Measurements from ENCODE around the gene PFN3. TPM values are rescaled to one million over a fixed set of nuclear protein-coding genes. Genes with fewer than 3 reads are reported as not detected.
"Not testable (repeated sequence)": the region's sequence is repeated elsewhere in the genome, so short reads cannot be mapped to it uniquely, and the experiment has no call there.

The PFN3 gene
- total RNA-seq, 1 experiment from 2014 or later, result not detected

- Histone ChIP-seq H3K27ac (peak overlapping the region; percentile 85), H3K36me3 (peaks cover 29% of the 10 kb centered on the region), H3K4me3 (peak overlapping the region; percentile 44), H3K27me3 (replicated peaks) (no peaks in the 10 kb centered on the region), H3K4me1 (replicated peaks) (peaks cover 21% of the 10 kb centered on the region), H3K9me3 (replicated peaks) (no peaks in the 10 kb centered on the region)
- peak; percentile 100 for DNase-seq (ENCODE audit: low read depth in 1 of 2, low spot score in 2 of 2)
Measured at GRCh38 chr5:177425801-177426565, 25.5 kb upstream of the PFN3 start.

GRCh38 chr5:177425196-177425800, 24.8 kb upstream of the PFN3 start:
- Histone ChIP-seq H3K9me3 (replicated peaks) (no peaks in the 10 kb centered on the region), H3K4me3 (peak overlapping the region; percentile 44), H3K27ac (peak overlapping the region; percentile 85), H3K27me3 (replicated peaks) (no peaks in the 10 kb centered on the region), H3K4me1 (replicated peaks) (peaks cover 21% of the 10 kb centered on the region), H3K36me3 (peaks cover 22% of the 10 kb centered on the region)
- DNase-seq (ENCODE audit: low read depth in 1 of 2, low spot score in 2 of 2), result no peak

GRCh38 chr5:177423671-177424070, 23.2 kb upstream of the PFN3 start:
- H3K4me3 ChIP-seq, result no peak overlapping the region
- peaks cover 21% of the 10 kb centered on the region for H3K4me1 ChIP-seq (replicated peaks)
- H3K27ac ChIP-seq, result no peak overlapping the region
- no peaks in the 10 kb centered on the region for H3K9me3 ChIP-seq (replicated peaks)
- no peaks in the 10 kb centered on the region for H3K27me3 ChIP-seq (replicated peaks)
- peaks cover 17% of the 10 kb centered on the region for H3K36me3 ChIP-seq
- no peak for DNase-seq (ENCODE audit: low read depth in 1 of 2, low spot score in 2 of 2)

DNA sequence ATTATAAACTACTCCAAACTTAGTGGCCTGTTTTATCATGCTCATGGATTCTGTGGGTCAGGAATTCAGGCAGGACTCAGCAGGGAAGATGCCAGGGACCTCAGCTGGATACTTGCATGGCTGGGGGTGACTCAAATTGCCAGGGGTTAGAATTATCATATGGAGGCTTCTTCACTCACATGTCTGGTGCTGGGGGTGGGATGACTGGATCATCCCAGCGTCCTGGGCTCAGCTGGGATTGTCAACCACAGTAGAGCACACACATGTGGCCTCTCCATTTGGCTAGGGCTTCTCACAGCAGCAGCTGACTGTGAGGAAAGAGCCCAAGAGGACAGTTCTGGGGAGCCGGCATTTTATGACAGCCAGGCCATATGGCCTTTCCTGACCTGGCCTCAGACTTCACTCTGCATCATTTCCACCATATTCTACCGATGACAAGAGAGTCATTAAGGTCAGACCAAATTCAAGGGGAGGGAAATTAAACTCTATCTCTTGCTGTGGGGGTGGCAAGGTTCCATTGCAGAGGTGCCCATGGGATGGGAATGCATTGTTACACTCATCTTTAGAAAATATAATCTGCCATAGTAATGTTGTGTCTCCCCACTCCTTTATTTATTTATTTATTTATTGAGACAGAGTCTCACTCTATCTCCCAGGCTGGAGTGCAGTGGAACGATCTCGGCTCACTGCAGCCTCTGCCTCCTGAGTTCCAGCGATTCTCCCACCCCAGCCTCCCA, 20.8 kb upstream of the PFN3 start:
- no peaks in the 10 kb centered on the region for H3K27me3 ChIP-seq (replicated peaks)
- DNase-seq (ENCODE audit: low read depth in 1 of 2, low spot score in 2 of 2), result no peak
- H3K27ac ChIP-seq, result no peak overlapping the region

DNA sequence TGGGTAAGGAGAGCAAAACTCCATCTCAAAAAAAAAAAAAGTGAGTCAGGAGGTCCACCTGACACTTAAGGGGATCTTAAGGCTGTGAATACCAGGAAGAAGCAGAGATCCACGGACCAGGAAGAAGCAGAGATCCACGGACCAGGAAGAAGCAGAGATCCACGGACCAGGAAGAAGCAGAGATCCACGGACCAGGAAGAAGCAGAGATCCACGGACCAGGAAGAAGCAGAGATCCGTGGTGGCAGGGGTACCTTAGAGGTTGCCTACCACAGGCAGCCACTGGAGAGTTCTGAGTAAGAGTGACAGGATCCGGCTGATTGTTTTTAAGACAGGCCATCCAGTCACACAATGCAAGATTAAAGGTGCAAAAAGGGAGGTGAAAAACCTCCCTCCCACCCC, 20.0 kb upstream of the PFN3 start:
- H3K27me3 ChIP-seq (replicated peaks), result not testable (repeated sequence)

More for the DNA sequence above, 20.8 kb upstream of the PFN3 start:
- Histone ChIP-seq H3K9me3 (replicated peaks) (no peaks in the 10 kb centered on the region), H3K4me3 (no peak overlapping the region), H3K36me3 (no peaks in the 10 kb centered on the region), H3K4me1 (replicated peaks) (peaks cover 8% of the 10 kb centered on the region)

DNA sequence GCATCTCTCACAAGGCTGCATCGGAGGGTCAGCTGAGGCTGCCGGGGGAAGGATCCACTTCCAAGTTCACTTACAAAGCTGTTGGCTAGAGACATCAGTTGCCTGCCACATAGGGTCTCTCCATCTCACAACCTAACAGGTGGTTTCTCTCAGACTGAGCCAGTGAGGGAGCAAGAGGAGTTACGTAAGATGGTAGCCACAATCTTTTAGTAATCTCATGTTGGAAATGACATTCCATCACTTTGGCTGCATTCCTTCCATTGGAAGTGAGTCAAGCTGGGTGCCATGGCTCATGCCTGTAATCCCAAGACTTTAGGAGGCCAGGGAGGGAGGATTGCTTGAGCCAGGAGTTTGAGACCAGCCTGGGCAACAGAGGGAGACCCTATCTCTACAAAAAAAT, 18.6 kb upstream of the PFN3 start:
- no peaks in the 10 kb centered on the region for H3K27me3 ChIP-seq (replicated peaks)
- no peaks in the 10 kb centered on the region for H3K9me3 ChIP-seq (replicated peaks)
- DNase-seq (ENCODE audit: low read depth in 1 of 2, low spot score in 2 of 2), result no peak
- no peak overlapping the region for H3K4me3 ChIP-seq
- no peak overlapping the region for H3K27ac ChIP-seq
- no peaks in the 10 kb centered on the region for H3K36me3 ChIP-seq
- H3K4me1 ChIP-seq (replicated peaks), result no peaks in the 10 kb centered on the region

More for the DNA sequence above, 20.0 kb upstream of the PFN3 start:
- H3K4me3 ChIP-seq; H3K27ac ChIP-seq; H3K4me1 ChIP-seq (replicated peaks); DNase-seq (ENCODE audit: low read depth in 1 of 2, low spot score in 2 of 2); H3K36me3 ChIP-seq; H3K9me3 ChIP-seq (replicated peaks): not testable (repeated sequence)

- not testable (repeated sequence) for H3K9me3 ChIP-seq (replicated peaks); H3K27me3 ChIP-seq (replicated peaks); H3K4me3 ChIP-seq; H3K36me3 ChIP-seq; H3K4me1 ChIP-seq (replicated peaks); H3K27ac ChIP-seq; DNase-seq (ENCODE audit: low read depth in 1 of 2, low spot score in 2 of 2)
Measured at GRCh38 chr5:177417081-177417480, 16.6 kb upstream of the PFN3 start.

DNA sequence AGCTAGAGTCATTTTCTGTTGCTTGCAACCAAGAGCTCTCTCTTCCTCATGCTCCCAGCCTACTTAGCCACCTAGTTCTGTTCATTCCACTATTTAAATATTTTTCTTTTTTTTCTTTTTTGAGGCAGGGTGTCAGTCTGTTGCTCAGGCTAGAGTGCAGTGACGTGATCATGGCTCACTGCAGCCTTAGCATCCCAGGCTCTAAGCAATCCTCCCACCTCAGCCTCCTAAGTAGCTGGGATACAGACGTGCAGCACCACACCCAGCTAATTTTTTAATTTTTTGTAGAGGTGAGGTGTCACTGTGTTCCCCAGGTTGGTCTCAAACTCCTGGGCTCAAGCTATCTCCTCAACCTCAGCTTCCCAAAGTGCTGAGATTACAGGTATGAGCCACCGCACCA, 14.0 kb upstream of the PFN3 start:
- DNase-seq (ENCODE audit: low read depth in 1 of 2, low spot score in 2 of 2), result no peak
- H3K36me3 ChIP-seq, result no peaks in the 10 kb centered on the region
- H3K27me3 ChIP-seq (replicated peaks), result no peaks in the 10 kb centered on the region; the same call in 1 of the 2 replicates
- H3K4me1 ChIP-seq (replicated peaks), result no peaks in the 10 kb centered on the region
- H3K27ac ChIP-seq, result no peak overlapping the region
- no peaks in the 10 kb centered on the region for H3K9me3 ChIP-seq (replicated peaks)
- no peak overlapping the region for H3K4me3 ChIP-seq

GRCh38 chr5:177412603-177413233, 12.3 kb upstream of the PFN3 start:
- no peaks in the 10 kb centered on the region for H3K9me3 ChIP-seq (replicated peaks)
- no peaks in the 10 kb centered on the region; the same call in 1 of the 2 replicates for H3K27me3 ChIP-seq (replicated peaks)
- H3K27ac ChIP-seq, result no peak overlapping the region
- no peak for DNase-seq (ENCODE audit: low read depth in 1 of 2, low spot score in 2 of 2)
- no peaks in the 10 kb centered on the region for H3K36me3 ChIP-seq
- H3K4me3 ChIP-seq, result no peak overlapping the region
- H3K4me1 ChIP-seq (replicated peaks), result no peaks in the 10 kb centered on the region

DNA sequence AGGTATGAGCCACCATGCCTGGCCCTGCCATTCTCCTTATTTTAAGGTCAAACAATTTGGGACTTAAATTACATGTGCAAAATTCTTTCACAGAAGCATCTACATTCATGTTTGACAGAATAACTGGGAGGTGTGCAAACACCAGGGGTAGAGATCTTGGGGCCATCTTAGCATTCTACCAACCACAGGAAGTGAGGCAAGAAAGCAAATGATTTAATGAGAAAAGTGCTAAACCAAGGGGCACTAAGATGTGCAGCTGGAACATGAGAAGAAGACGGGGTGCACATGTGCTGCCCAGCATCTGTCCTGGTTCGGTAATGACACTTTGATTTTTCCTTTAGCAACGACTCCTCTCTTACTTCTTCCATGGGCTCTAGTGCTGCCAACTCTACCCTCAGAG, 10.1 kb upstream of the PFN3 start:
- H3K9me3 ChIP-seq (replicated peaks), result no peaks in the 10 kb centered on the region
- H3K4me3 ChIP-seq, result no peak overlapping the region
- peaks cover 2% of the 10 kb centered on the region; the same call in 1 of the 2 replicates for H3K27me3 ChIP-seq (replicated peaks)
- H3K27ac ChIP-seq, result no peak overlapping the region
- DNase-seq (ENCODE audit: low read depth in 1 of 2, low spot score in 2 of 2), result no peak
- no peaks in the 10 kb centered on the region for H3K4me1 ChIP-seq (replicated peaks)
- no peaks in the 10 kb centered on the region for H3K36me3 ChIP-seq

DNA sequence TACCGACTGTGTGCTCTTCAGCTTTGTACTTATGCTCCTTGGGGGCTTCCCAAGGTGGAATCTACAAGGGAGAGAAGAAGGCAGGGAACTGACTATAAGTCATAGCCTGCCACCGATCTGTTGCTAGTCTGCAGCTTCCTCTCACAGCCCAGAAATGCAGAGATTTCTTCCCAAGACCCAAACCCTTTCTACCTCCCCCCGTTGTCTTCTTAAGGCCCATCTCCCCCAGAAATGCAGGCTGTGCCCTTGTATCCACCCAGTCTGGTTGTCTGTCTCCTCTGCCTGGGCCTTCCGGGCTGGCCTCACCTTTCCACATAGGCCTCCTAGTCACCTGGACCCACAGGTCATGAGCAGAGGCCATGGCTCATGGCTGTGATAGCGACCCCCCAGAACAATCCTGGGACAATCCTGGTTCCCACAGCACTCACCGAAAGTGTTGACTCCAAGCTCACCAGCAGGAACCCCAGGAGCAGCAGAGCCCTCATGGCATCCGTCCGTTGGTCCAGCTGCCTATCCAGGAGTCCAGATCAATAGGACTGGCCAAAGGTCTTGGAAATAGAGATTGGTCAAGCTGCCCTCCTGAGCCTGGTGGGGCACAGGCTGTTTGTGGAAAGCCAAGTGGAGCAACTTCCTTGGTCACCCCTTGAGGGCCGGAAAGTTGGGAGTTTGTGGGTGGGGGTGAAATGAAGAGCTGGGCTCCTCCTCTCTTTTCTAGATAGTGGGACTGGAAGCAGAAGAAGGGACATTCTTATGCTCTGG, 8.8 kb upstream of the PFN3 start, which contains the start of gene F12:
TSS of gene F12 (minus strand) at position 522 of the 759 bp plus-strand sequence. CDS start at position 485, 37 bp downstream.
- peaks cover 2% of the 10 kb centered on the region; the same call in 1 of the 2 replicates for H3K27me3 ChIP-seq (replicated peaks)
- DNase-seq (ENCODE audit: low read depth in 1 of 2, low spot score in 2 of 2), result no peak
- H3K4me3 ChIP-seq, result no peak within 1 kb of the TSS
- no peaks in the 10 kb centered on the region for H3K9me3 ChIP-seq (replicated peaks)
- no peak within 1 kb of the TSS for H3K27ac ChIP-seq
- no peaks in the 10 kb centered on the region for H3K36me3 ChIP-seq
- H3K4me1 ChIP-seq (replicated peaks), result peaks cover 5% of the 10 kb centered on the region

- H3K4me1 ChIP-seq (replicated peaks), result peaks cover 27% of the 10 kb centered on the region
- H3K27ac ChIP-seq, result no peak overlapping the region
- no peaks in the 10 kb centered on the region for H3K36me3 ChIP-seq
Measured at GRCh38 chr5:177405805-177406204, 5.3 kb upstream of the PFN3 start.

GRCh38 chr5:177405312-177405711, 4.9 kb upstream of the PFN3 start:
- peaks cover 2% of the 10 kb centered on the region; the same call in 1 of the 2 replicates for H3K9me3 ChIP-seq (replicated peaks)
- H3K27ac ChIP-seq, result no peak overlapping the region
- H3K36me3 ChIP-seq, result no peaks in the 10 kb centered on the region
- peaks cover 27% of the 10 kb centered on the region for H3K4me1 ChIP-seq (replicated peaks)
- no peak overlapping the region for H3K4me3 ChIP-seq
- peaks cover 35% of the 10 kb centered on the region for H3K27me3 ChIP-seq (replicated peaks)
- DNase-seq (ENCODE audit: low read depth in 1 of 2, low spot score in 2 of 2), result no peak

More at GRCh38 chr5:177405805-177406204, 5.3 kb upstream of the PFN3 start:
- 0 out of 2 replicates have a peak, but pooled peaks cover 2% of the 10 kb centered on the region for H3K9me3 ChIP-seq (replicated peaks)
- peaks cover 30% of the 10 kb centered on the region for H3K27me3 ChIP-seq (replicated peaks)
- DNase-seq (ENCODE audit: low read depth in 1 of 2, low spot score in 2 of 2), result no peak
- H3K4me3 ChIP-seq, result no peak overlapping the region
